NCI-H146 treated with DMSO at 0.1 percent for 48 hours (cell line): Measurements from ENCODE around the gene GALE.
"Not testable (repeated sequence)": the region's sequence is repeated elsewhere in the genome, so short reads cannot be mapped to it uniquely, and the experiment has no call there.

ENCODE experiments used
- DNase-seq: peaks from one replicate; lab custom pipeline; 2025; ENCODE audit not compliant: unreplicated experiment; lab: John Stamatoyannopoulos, UW

The GALE gene

DNA sequence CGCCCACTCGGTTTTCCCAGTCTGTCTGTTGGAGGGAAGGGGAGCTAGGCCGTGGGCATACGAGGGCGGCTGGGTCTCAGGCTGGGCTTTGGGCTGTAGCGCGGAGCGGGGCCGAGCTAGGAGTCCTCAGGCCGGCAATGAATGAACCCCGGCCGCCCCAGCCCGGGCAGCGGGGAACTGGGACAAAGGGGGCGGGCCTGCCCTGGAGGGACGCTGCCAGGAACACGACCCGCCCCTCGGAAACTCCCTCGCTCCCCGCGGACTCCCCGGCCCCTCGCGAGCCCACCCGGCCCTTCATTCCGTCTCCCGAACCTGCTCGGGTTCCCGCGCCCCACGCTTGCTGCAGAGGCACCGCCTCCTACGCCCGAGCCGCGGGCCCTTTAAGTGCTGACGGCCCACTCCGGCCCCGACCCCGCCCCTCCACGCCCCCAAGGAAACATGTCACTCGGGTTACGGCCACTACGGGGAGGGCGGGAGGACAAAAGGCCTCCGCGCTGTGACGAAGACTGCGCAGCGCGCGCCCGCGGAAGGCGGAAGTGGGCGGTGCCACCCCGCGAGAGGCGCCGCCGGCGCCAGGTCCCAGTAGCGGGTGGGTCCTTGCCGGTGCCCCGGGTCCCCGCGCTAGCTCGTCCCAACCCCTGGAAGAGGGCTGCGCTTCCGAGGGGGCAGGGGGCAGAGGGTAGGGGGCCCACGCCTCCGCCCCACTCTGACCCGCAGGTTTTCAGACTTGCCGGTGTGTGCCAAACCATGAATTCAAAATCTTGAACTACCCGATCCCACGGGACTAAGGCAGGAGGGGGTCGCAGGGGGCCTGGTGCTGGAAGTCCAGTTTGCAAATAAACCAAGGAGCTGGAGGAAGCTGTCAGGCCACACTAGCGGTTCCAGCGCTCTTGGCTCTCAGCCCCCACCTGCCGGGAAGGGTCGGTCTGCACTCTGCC is at the start of gene GALE:
Gene GALE (minus strand): TSS at position 355 of the 938 bp plus-strand sequence. CDS start 1,747 bp downstream, outside the sequence.
- DNase-seq = peak; percentile 74

DNA sequence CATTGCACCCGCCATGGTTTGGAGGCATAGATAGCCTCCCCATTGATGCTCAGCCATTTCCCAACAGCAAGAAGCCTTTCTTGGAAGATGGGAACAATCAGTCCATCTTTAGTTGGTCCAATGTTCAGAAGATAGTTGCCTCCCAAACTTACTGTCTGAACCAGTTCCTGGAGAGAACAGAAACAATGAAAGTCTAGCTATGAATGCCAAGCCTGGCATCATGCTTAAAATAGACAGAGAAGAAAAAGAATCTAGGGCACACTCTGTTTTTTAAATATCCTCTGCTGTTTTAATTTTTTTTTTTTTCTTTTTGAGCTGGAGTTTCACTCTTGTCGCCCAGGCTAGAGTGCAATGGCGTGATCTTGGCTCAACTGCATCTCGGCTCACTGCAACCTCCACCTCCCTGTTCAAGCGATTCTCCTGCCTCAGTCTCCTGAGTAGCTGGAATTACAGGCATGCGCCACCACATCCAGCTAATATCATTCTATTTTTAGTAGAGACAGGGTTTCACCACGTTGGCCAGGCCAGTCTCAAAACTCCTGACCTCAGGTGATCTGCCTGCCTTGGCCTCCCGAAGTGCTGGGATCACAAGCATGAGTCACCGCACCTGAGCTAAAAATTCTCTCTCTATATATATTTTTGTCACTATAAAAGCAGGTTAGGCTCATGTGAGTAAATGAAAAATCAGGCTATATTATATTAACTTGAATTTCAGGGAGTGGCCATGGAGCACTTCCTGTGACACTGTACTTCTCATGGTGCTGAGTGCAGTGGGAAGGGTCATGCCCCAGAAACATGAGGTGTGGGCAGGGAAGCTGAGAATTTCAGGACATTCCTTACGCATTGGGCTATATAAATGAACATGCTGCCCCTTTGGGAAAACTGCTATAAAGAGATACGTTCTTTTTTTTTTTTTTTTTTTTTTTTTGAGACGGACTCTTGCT is 48.4 kb upstream of the GALE start:
- DNase-seq = no peak

DNA sequence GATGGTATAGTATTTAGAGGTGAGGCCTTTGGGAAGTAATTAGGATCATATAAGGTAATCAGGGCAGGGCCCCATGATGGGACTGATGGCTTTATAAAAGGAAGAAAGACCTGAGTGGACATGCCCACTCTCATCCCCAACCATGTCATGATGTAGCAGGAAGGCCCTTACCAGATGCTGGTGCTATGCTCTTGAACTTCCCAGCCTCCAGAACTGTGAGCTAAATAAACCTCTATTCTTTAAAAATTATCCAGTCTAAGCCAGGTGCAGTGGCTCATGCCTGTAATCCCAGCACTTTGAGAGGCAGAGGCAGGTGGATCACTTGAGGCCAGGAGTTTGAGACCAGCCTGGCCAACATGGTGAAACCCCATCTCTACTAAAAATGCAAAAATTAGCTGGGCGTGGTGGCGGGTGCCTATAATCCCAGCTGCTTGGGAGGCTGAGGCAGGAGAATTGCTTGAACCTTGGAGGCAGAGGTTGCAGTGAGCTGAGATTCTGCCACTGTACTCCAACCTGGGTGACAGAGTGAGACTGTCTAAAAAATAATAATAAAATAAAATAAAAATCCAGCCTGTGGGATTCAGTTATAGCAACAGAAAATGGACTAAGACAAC is 47.0 kb upstream of the GALE start:
- DNase-seq = not testable (repeated sequence)

DNA sequence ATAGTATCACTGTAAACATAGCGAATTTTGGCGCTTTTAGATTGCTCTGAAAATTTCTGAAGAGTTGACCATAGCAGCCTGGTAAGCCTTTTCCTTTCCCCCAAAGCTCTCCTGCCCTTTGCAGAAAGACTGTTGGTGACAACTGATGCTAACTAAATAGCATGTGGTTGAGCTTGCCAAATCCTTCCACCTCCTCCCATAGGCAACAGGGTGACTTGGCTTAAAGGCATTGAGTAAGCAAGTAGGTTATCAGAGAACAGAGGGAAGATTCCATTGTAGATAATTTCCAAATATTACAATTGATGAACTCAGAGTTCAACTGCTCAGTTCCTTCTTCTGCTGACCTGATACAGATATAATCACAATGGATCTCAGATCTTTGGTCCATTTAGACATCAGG is 44.6 kb upstream of the GALE start:
- DNase-seq = no peak

DNA sequence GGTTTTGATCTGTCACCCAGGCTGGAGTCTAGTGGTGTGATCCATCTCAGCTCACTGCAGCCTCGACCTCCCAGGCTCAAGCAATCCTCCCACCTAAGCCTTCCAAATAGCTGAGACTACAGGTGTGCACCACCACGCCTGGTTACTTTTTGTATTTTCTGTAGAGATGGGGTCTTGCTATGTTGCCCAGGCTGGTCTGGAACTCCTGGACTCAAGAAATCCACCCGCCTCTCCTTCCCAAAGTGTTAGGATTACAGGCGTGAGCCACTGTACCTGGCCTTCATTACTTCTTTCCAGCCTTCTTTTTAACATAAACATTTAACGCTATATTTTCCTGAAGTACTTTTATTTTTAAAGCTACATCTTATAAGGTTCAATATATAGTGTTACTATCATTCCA is 43.1 kb upstream of the GALE start:
- DNase-seq = no peak

DNA sequence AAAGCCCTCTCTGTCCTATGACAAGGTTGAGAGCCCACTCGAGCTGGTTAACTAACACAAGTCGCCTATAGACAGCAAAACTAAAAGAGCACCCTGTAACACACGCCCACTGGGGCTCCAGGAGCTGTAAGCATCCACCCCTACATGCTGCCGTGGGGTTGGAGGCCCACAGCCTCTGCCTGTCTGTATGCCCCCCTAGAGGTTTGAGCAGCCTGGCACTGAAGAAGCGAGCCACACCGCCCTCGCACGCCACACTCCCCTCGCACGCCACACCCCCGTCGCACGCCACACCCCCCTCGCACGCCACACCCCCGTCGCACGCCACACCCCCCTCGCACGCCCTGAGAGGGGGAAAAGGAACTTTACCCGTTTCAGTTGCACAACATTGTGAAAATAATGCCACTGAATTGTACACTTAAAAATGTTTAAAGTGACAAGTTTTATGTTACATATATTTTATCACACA is 37.9 kb upstream of the GALE start:
- peak; percentile 10 for DNase-seq

DNA sequence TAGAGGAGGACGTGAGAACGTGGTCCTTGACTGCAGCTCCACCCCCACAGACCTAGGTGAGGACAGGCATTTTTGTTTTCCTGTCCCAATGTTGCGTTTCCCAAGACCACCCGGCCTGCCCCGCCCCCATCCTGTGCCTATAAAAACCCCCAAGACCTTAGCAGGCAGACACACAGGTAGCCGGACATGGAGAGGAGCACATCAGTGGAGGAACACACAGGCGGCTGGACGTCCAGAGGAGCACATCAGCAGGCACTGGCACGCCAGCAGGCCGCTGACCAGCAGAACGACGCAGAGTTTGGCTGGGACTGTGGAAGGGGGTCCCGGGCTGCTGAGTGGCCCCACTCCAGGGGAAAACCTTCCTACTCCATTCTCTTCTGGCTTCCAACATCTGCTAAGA is 37.4 kb upstream of the GALE start:
- no peak for DNase-seq

DNA sequence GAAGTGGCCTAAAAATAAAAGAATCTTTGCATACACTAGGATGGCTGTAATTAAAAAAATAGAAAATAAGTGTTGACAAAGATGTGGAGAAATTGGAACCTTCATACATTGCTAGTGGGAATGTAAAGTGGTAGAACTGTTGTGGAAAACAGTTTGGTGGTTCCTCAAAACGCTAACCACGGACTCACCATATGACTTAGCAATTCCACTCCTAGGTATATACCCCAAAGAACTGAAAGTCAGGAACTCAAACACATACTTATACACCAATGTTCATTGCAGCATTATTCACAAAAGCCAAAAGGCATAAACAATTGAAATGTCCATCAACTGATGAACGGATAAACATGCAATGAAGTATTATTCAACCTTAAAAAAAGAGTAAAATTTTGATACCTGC is 35.5 kb upstream of the GALE start:
- no peak for DNase-seq

DNA sequence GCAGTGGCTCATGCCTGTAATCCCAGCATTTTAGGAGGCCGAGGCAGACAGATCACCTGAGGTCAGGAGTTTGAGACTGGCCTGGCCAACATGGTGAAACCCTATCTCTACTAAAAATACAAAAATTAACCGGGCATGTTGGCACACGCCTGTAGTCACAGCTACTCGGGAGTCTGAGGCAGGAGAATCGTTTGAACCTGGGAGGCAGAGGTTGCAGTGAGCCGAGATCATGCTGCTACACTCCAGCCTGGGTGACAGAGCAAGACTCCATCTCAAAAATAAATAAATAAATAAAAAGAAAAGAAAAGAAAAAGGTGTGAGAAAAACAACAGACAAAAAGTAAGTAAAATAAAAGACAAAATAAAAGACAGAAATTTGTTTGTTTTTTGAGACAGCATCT is 33.6 kb upstream of the GALE start:
- not testable (repeated sequence) for DNase-seq

DNA sequence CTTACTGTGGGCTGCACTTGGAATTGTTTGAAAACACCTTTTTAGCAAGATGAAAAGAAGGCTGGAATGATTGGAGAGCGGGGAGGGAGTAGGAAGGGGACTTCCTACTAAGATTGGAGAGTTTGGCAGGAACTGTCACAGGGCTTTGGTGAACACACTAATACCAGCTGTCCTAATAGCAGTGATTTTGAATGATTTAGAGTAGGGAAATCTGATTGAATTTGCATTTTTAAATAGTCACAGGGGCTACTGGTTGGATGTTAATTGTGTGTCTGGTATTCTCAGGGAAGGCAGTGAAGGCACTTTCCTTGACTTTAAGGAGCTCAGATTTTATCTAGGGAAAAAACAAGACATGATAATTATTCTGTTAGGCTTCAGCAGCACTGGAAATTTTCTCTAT is 27.2 kb upstream of the GALE start:
- no peak for DNase-seq

DNA sequence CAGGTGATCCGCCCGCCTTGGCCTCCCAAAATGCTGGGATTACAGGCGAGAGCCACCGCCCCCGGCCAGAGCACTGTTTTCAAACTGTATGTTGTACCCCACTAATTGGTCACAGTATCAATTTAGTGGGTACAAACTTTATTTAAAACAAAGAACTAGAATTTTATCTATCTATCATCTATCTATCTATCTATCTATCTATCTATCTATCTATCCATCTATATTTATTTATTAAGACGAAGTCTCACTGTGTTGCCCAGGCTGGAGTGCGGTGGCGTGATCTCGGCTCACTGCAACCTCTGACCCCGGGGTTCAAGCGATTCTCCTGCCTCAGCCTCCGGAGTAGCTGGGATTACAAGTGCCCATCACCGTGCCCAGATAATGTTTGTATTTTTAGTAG is 26.0 kb upstream of the GALE start:
- DNase-seq = not testable (repeated sequence)

DNA sequence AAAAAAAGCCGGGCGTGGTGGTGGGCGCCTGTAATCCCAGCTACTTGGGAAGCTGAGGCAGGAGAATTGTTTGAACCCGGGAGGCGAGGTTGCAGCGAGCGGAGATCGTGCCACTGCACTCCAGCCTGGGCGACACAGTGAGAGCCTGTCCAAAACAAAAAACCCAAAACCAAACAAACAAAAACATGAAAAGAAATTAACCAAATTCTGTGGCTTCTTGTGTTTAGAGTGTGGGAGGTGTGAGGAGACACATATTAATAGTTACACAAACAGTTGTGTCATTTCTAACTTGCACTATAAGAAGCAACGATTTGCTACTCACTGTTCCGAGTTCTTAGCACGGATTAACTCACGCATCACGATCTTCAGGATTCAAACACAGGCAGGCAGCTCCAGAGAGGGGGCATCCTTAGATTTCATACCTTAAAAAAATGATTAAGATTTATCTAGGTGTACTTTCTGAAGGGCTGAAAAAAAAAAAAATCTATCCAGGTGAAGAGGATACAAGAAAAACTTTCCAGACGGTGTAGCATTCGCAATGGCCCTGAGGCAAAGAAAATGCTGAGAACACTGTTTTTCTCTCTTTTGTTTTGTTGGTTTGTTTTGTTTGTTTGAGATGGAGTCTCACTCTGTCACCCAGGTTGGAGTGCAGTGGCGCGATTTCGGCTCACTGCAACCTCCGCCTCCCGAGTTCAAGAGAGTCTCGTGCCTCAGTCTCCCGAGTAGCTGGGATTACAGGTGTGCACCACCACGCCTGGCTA is 25.4 kb upstream of the GALE start:
- no peak for DNase-seq

DNA sequence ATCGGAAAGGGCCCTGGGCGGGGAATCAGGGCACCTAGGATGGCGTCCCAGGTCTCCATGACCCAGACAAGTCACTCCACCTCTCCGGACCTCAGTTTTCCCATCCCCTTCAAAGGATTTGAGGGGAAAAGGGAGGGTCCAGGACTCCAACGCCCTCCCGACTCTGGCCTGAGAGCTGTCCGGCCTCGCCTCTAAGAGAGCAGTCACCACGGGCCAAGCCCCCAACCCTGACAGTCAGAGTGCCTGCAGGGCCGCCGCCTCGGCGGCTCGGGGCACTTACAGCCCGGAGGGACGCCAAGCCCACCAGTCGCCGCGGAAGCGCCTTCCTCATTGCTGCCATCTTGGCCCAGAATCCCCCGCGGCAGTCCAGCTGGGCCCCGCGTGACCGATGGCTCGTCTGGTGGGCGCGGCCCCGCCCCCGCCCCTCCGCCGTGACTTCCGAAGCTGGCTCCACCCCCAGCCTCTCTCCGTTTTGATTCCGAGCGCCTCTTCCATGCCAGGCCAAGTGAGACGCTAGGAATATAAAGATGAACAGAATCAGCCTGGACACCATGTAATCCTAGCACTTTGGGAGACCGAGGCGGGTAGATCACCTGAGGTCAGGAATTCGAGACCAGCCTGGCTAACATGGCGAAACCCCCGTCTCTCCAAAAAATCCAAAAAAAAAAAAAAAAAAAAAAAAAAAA is 24.7 kb upstream of the GALE start, which contains the start of gene HMGCL:
Gene HMGCL (minus strand): TSS at position 354 of the 686 bp plus-strand sequence. CDS start 14 bp downstream, at position 340.
- peak; percentile 56 for DNase-seq

DNA sequence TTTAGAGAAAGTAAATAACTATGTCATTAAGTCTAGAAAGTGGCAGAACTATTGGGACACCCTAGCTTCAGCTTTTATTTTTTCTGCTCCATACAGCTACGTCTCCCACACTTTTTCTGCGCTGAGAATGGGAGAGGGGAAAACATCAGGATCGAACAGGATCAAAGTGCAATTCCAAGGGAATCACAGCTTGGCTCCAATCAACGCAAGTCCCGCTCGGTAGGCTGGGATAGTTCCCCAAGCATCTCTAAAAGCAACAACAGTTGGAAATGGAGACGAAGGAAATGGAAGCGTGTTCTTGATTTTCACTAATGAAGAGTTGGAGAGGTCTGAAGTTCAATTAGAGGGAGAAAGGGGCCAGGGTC is 24.1 kb upstream of the GALE start:
- DNase-seq = no peak

DNA sequence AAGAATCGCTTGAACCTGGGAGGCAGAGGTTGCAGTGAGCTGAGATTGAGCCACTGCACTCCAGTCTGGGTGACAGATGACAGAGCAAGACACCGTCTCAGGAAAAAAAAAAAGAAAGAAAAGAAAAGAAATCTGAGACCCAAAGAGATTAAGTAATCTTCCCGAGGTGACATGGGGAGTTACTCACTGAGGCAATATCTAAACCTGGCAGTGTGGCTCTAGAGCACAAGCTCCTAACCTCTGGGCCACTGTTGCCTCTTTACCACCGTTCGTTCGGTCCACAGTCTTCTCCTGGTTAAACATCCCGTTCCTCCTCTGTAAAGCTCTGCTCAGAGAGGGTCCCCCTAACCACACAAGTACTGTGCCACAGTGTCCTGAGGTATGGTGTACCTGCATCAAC is 23.2 kb upstream of the GALE start:
- DNase-seq = no peak

DNA sequence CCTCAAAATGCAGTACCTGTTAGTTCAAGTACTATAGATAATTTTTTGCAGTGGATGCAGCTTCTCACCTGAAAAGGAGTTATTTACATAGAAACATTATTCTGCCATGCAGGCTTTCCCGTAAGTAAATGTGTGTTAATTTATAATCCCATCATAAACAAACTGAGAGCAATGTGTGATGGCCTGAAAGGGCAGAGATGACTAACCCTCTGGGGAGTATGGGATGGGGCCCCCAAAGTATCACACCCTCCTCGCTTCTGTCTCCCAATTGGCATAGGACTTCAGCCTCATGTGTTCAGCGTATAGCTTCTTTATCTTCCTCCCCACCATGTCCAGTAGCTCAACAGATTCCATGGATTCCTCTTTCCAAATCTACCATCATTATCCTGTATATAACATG is 17.1 kb upstream of the GALE start:
- DNase-seq = no peak

DNA sequence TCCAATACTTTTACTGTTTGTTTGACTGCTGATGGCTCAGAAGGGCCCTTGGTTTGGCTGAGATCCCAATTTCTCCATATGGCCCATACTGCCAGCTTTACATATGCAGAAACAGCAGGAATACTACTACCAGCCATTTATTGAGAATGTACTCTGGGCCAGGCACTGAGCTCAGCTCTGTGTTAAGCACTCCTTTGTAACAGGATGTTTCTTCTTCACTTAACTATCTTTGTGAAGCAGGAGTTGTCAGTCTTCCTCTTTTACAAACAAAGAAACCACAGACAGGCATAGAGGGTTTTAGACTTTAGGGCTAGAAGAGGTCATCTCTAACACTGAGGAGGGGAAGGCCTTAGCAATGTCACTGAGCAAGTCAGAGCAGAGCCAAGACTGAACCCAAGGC is 16.4 kb upstream of the GALE start:
- no peak for DNase-seq

DNA sequence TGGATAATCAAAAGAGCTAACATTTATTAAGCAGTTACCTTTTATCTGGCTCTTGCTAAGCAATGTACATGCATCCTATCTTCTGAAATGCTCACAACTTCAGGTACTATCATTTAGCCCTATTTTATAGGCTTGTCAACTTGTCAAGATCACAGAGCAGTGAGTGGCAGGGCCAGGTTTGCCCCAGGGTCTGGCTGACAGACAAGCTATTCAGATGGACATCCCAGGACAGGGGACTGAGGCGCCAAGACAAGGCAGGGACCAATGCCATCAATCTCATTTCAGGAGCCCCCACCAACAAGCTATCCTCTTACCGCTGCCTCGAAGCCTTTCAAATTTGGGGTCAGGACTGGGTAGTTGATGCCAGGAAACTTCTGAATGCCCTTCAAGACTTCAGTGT is 15.8 kb upstream of the GALE start:
- DNase-seq = no peak

DNA sequence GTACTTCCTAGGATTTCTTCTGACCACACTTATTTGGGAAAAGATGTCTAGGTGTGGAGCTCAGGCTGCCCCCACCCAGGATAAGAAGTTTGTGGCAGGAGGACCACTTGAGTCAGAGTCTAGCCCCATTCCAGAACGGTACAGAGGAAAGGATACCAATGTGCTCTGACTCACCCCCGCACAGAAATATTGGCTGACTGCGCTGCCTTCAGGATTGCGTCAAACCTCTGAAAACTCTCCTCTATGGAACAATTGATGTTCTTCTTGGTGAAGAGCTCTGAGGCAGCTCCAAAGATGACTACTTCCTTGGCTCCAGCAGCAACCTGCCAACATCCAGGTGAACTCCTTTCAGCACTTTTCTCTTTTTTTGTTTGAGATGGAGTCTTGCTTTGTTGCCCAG is 13.5 kb upstream of the GALE start:
- DNase-seq = no peak
